Measurements from ENCODE around the gene ADAMTS14. TPM values are rescaled to one million over a fixed set of nuclear protein-coding genes. Genes with fewer than 3 reads are reported as not detected.
"Not testable (repeated sequence)": the region's sequence is repeated elsewhere in the genome, so short reads cannot be mapped to it uniquely, and the experiment has no call there.

The ADAMTS14 gene
- total RNA-seq, 1 donor from 2014 or later: 0.10 TPM

GRCh38 chr10:70652761-70653657 is 19.3 kb upstream of the ADAMTS14 start:
- ATAC-seq: peak; percentile 95
- intact Hi-C loops (cut with micrococcal nuclease): no loop called here
- DNase-seq: peak; percentile 82

GRCh38 chr10:70655316-70655715 is 17.0 kb upstream of the ADAMTS14 start:
- DNase-seq (no peak), ATAC-seq (no peak)
- intact Hi-C loops (cut with micrococcal nuclease): no loop called here

GRCh38 chr10:70656489-70656888 is 15.8 kb upstream of the ADAMTS14 start:
- intact Hi-C loops (cut with micrococcal nuclease): no loop called here
- ATAC-seq (peak; percentile 65), DNase-seq (no peak)

GRCh38 chr10:70657041-70657440 is 15.3 kb upstream of the ADAMTS14 start:
- DNase-seq: no peak
- intact Hi-C loops (cut with micrococcal nuclease): no loop called here
- ATAC-seq: no peak

GRCh38 chr10:70658582-70659136 is 13.6 kb upstream of the ADAMTS14 start:
- intact Hi-C loops (cut with micrococcal nuclease): no loop called here
- ATAC-seq (no peak), DNase-seq (no peak)

- ATAC-seq (no peak), DNase-seq (no peak)
- intact Hi-C loops (cut with micrococcal nuclease): no loop called here
Observed at GRCh38 chr10:70659306-70659705, 13.0 kb upstream of the ADAMTS14 start.

- intact Hi-C loops (cut with micrococcal nuclease): no loop called here
- ATAC-seq (no peak), DNase-seq (no peak)
Observed at GRCh38 chr10:70660722-70661121, 11.6 kb upstream of the ADAMTS14 start.

- DNase-seq (no peak), ATAC-seq (no peak)
- intact Hi-C loops (cut with micrococcal nuclease): no loop called here
Observed at GRCh38 chr10:70661623-70662361, 10.5 kb upstream of the ADAMTS14 start.

GRCh38 chr10:70662362-70663220 is 9.7 kb upstream of the ADAMTS14 start:
- DNase-seq (no peak), ATAC-seq (no peak)
- intact Hi-C loops (cut with micrococcal nuclease): no loop called here

- intact Hi-C loops (cut with micrococcal nuclease); ATAC-seq; DNase-seq: not testable (repeated sequence)
Observed at GRCh38 chr10:70663458-70664409, 8.6 kb upstream of the ADAMTS14 start.

GRCh38 chr10:70664702-70665195 is 7.6 kb upstream of the ADAMTS14 start:
- ATAC-seq: peak; percentile 67
- intact Hi-C loops (cut with micrococcal nuclease): no loop called here
- DNase-seq: no peak

GRCh38 chr10:70666960-70667798 is 5.1 kb upstream of the ADAMTS14 start:
- ATAC-seq (no peak), DNase-seq (no peak)
- intact Hi-C loops (cut with micrococcal nuclease): no loop called here

- intact Hi-C loops (cut with micrococcal nuclease); DNase-seq; ATAC-seq: not testable (repeated sequence)
Observed at GRCh38 chr10:70667818-70668217, 4.5 kb upstream of the ADAMTS14 start.

GRCh38 chr10:70668454-70668970 is 3.8 kb upstream of the ADAMTS14 start:
- ATAC-seq: no peak
- intact Hi-C loops (cut with micrococcal nuclease): no loop called here
- no peak for DNase-seq

- intact Hi-C loops (cut with micrococcal nuclease): no loop called here
- DNase-seq (no peak), ATAC-seq (no peak)
Observed at GRCh38 chr10:70669015-70669414, 3.3 kb upstream of the ADAMTS14 start.

GRCh38 chr10:70669732-70670317 is 2.5 kb upstream of the ADAMTS14 start:
- DNase-seq (no peak), ATAC-seq (no peak)
- intact Hi-C loops (cut with micrococcal nuclease): no loop called here

Data from left ventricle myocardium superior (tissue), 1 donor.